Endodermal cell (in vitro differentiated cells): ENCODE measurements around the gene SUFU. TPM values are rescaled to one million over a fixed set of nuclear protein-coding genes. Genes with fewer than 3 reads are reported as not detected.
A peak's percentile ranks its signal among the peaks of the same experiment; 100 is the strongest.

ENCODE experiments used
- DNase-seq: peaks from one replicate; pipeline ENCODE4 v3.0.0-alpha.2; 2017
- H3K27ac ChIP-seq: 2 replicates; pipeline ENCODE4 v1.5.1; 2013; ENCODE audit warnings: mild to moderate bottlenecking, low read depth, low read length, moderate library complexity
- H3K27me3 ChIP-seq: 2 replicates; pipeline ENCODE4 v1.6.1; 2013; ENCODE audit warnings: mild to moderate bottlenecking, low read length, moderate library complexity; ENCODE audit not compliant: insufficient read depth, control insufficient read depth, poor library complexity, severe bottlenecking
- H3K36me3 ChIP-seq: 2 replicates; pipeline ENCODE4 v1.7.0; 2013; ENCODE audit warnings: mild to moderate bottlenecking, low read length, moderate library complexity; ENCODE audit not compliant: control insufficient read depth, insufficient read depth
- H3K4me1 ChIP-seq: one replicate; pipeline ENCODE4 v1.7.0; 2013; ENCODE audit warnings: low read length; ENCODE audit not compliant: control insufficient read depth, insufficient read depth
- H3K4me3 ChIP-seq: 2 replicates; pipeline ENCODE4 v1.5.1; 2013; ENCODE audit warnings: mild to moderate bottlenecking, low read length, moderate library complexity
- H3K9ac ChIP-seq: 2 replicates; pipeline ENCODE4 v1.6.1; 2013; ENCODE audit warnings: mild to moderate bottlenecking, low read length, moderate library complexity; ENCODE audit not compliant: poor library complexity, severe bottlenecking; ENCODE audit errors: extremely low read depth
- H3K9me3 ChIP-seq: 2 replicates; pipeline ENCODE4 v1.6.1; 2013; ENCODE audit warnings: mild to moderate bottlenecking, low read length, moderate library complexity; ENCODE audit not compliant: control insufficient read depth
- H3K27ac Mint-ChIP-seq: 2 replicates; pipeline ENCODE4 v1.8.0; 2020; ENCODE audit warnings: mixed read lengths
- H3K27me3 Mint-ChIP-seq: 2 replicates; pipeline ENCODE4 v1.8.0; 2021; ENCODE audit warnings: mild to moderate bottlenecking, mixed read lengths; ENCODE audit not compliant: insufficient read depth
- H3K36me3 Mint-ChIP-seq: 2 replicates; pipeline ENCODE4 v1.8.0; 2020; ENCODE audit warnings: low read depth, mixed read lengths
- H3K4me1 Mint-ChIP-seq: 2 replicates; pipeline ENCODE4 v1.8.0; 2020; ENCODE audit warnings: mixed read lengths
- H3K4me3 Mint-ChIP-seq: 2 replicates; pipeline ENCODE4 v1.8.0; 2020; ENCODE audit warnings: mild to moderate bottlenecking, moderate library complexity, mixed read lengths
- H3K9me3 Mint-ChIP-seq: 2 replicates; pipeline ENCODE4 v1.8.0; 2020; ENCODE audit warnings: mild to moderate bottlenecking, mixed read lengths
- WGBS, 2 experiments: methylation state at CpG; one replicate each; pipeline versions ENCODE4 v1.1.5 to v1.1.7; 2013; ENCODE audit warnings: missing lambda C conversion rate in 2 of 2, mixed read lengths in 1 of 2; ENCODE audit not compliant: insufficient coverage in 1 of 2, insufficient read length in 1 of 2; 5-methylcytosine and 5-hydroxymethylcytosine counted together
- total RNA-seq, 2 donors: library from RNA; stranded (reverse); fragmentation: NEBNext Ultra II Directional in 1 of 2; extraction: Animal tissue kit (Norgen Biotek cat#: 25700) in 1 of 2; gene quantifications; 2 replicates in 1 of 2; 3 replicates in 1 of 2; pipeline ENCODE4 v1.2.1, GENCODE V29; 2021
- TF ChIP-seq, protein P1 (sequence below): fragments of 200-600 bp; sonication (generic); conservative IDR thresholded peaks from 2 replicates; pipeline ENCODE4 v1.5.0; 2021; ENCODE audit warnings: antibody characterized with exemption, mild to moderate bottlenecking

Gene SUFU
- total RNA-seq, 2 donors from 2014 or later: 19.1 to 20.6 TPM

DNA sequence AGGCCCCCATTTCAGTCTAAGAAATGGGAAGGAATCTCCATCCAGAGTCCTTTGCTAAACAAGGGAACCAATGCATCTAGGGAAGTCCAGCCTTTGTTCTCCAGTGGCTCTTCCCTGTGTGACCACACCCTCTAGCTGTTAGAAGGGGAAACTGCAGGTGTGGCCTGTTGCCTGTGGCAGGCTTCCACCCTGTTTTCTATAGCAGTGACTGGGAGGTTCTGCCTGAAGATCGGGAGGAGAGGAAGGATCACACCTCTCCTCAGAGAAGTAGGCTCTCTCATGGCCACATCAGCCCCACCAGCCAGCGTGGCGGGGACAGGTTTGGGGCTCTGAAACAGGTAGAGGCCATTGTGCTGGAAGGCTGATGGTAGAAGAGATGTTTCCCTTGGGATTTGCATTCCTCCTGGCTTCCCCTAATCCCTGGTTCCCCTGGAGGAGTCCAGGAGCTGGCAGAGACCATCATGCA lies 92.8 kb downstream of the SUFU start:
- no peak overlapping the region for H3K4me3 ChIP-seq
- H3K9me3 ChIP-seq: no peaks in the 10 kb centered on the region
- Mint-ChIP-seq H3K36me3 (peaks cover 17% of the 10 kb centered on the region), H3K27me3 (no peaks in the 10 kb centered on the region), H3K9me3 (no peaks in the 10 kb centered on the region), H3K4me3 (no peak overlapping the region), H3K4me1 (peaks cover 29% of the 10 kb centered on the region), H3K27ac (peak overlapping the region; percentile 58)
- peak; percentile 90 for DNase-seq
- H3K36me3 ChIP-seq: peaks cover 28% of the 10 kb centered on the region
- TF ChIP-seq, protein P1, sequence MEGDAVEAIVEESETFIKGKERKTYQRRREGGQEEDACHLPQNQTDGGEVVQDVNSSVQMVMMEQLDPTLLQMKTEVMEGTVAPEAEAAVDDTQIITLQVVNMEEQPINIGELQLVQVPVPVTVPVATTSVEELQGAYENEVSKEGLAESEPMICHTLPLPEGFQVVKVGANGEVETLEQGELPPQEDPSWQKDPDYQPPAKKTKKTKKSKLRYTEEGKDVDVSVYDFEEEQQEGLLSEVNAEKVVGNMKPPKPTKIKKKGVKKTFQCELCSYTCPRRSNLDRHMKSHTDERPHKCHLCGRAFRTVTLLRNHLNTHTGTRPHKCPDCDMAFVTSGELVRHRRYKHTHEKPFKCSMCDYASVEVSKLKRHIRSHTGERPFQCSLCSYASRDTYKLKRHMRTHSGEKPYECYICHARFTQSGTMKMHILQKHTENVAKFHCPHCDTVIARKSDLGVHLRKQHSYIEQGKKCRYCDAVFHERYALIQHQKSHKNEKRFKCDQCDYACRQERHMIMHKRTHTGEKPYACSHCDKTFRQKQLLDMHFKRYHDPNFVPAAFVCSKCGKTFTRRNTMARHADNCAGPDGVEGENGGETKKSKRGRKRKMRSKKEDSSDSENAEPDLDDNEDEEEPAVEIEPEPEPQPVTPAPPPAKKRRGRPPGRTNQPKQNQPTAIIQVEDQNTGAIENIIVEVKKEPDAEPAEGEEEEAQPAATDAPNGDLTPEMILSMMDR: peak; percentile 89
- WGBS, 2 experiments: 60% methylated on average over 3 of the region's 3 CpGs; no CpG with 5 or more reads in 1 of the 2 experiments
- H3K27me3 ChIP-seq: no peaks in the 10 kb centered on the region
- H3K4me1 ChIP-seq: peaks cover 13% of the 10 kb centered on the region
- no peak overlapping the region for H3K9ac ChIP-seq
- H3K27ac ChIP-seq: no peak overlapping the region

DNA sequence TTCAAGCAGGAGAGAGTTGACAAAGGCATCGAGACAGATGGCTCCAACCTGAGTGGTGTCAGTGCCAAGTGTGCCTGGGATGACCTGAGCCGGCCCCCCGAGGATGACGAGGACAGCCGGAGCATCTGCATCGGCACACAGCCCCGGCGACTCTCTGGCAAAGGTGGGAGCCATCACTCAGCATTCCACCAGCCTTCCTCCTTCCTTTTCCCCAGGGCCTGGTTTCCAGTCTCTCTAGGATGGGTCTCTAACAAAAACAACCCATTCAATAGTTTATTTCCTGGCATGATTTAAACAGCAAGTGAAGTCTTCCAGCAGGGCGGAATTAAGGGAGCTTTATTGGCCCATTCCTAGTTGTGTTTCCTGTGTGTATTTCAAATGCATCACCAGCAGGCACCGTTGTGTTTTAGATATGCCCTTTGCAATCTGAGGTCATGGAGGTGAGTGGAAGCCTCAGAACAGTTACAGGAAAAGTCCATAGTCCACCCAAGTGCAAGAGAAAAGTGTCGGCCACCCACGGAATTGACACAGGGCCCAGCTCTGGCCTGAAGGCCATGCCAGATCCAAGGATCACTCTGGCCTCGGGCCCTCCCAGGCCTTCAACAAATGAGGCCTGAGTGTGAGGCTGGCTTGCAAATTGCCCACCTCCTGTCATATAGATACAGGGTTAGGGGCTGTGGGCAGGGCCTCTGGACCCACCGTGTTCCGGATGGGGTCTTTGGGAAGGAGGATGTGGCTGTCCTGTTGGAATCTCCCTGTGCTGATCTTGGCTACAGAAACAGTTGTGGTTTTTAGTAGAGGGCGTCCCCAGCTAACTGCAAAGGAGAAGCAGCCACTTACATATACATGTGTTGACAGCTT lies 93.6 kb downstream of the SUFU start:
- Histone ChIP-seq H3K9ac (no peak overlapping the region), H3K27me3 (no peaks in the 10 kb centered on the region), H3K4me1 (peaks cover 12% of the 10 kb centered on the region), H3K4me3 (no peak overlapping the region), H3K36me3 (peaks cover 28% of the 10 kb centered on the region), H3K9me3 (no peaks in the 10 kb centered on the region), H3K27ac (no peak overlapping the region)
- Mint-ChIP-seq H3K36me3 (peaks cover 17% of the 10 kb centered on the region), H3K9me3 (no peaks in the 10 kb centered on the region), H3K27ac (no peak overlapping the region), H3K4me3 (no peak overlapping the region), H3K27me3 (no peaks in the 10 kb centered on the region), H3K4me1 (peaks cover 29% of the 10 kb centered on the region)
- TF ChIP-seq, protein P1: no peak
- DNase-seq: peak; percentile 35
- WGBS, 2 experiments: 92 to 97% methylated on average over 14 to 16 of the region's 16 CpGs

DNA sequence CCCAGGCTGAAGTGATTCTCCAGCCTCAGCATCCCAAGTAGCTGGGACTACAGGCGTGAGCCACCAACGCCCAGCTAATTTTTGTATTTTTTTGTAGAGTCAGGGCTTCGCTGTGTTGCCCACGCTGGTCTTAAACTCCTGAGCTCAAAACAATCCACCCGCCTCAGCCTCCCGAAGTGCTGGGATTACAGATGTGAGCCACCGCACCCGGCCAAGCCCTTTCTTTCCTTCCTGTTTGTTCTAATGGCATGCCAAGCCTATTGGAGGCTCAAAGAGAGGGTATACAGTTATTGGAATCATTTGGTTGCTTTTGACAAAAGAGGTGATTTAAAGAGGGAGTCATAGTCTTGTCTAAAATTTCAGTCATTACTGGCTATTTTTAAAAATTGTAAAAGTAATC lies 94.5 kb downstream of the SUFU start:
- no peak overlapping the region for H3K27ac Mint-ChIP-seq
- H3K27ac ChIP-seq: no peak overlapping the region
- no peaks in the 10 kb centered on the region for H3K27me3 ChIP-seq
- DNase-seq: no peak
- 90 to 92% methylated on average over 8 of the region's 8 CpGs for WGBS, 2 experiments
- H3K36me3 Mint-ChIP-seq: peaks cover 24% of the 10 kb centered on the region
- peaks cover 20% of the 10 kb centered on the region for H3K4me1 Mint-ChIP-seq
- TF ChIP-seq, protein P1: no peak
- no peak overlapping the region for H3K9ac ChIP-seq
- H3K36me3 ChIP-seq: peaks cover 28% of the 10 kb centered on the region
- H3K4me1 ChIP-seq: peaks cover 4% of the 10 kb centered on the region
- H3K9me3 ChIP-seq: no peaks in the 10 kb centered on the region
- no peak overlapping the region for H3K4me3 Mint-ChIP-seq
- no peak overlapping the region for H3K4me3 ChIP-seq
- no peaks in the 10 kb centered on the region for H3K27me3 Mint-ChIP-seq
- no peaks in the 10 kb centered on the region for H3K9me3 Mint-ChIP-seq
